DND-41 (cell line): Measurements from ENCODE around the gene PVALEF.

Experiments
- CTCF ChIP-seq: IDR thresholded peaks from 2 replicates; pipeline ENCODE4 v1.5.1; 2012; ENCODE audit warnings: borderline replicate concordance, low read length, moderate library complexity, mild to moderate bottlenecking; ENCODE audit not compliant: poor library complexity, severe bottlenecking; ENCODE audit errors: extremely low read depth
- EZH2 ChIP-seq: IDR thresholded peaks from 3 replicates; pipeline ENCODE4 v1.6.1; 2012; ENCODE audit warnings: borderline replicate concordance, low read depth, mild to moderate bottlenecking, moderate library complexity, low read length, inconsistent platforms; ENCODE audit not compliant: severe bottlenecking

DNA sequence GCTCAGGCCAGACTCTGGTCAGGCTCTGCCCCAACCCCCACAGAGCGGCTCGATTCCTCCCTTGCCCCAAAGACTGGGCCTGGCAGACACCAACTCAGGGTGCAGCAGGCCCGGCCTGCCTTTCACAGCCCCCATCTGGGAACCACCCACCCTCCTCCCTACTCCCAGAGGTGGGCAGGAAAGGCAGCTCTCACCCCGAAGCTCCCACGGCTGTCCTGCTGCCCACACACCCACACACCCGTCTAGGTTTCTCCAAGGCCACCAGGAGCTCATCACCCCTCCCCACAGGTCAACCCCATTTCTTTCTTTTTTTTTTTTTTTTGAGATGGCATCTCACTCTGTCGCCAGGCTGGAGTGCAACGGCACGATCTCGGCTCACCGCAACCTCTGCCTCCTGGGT, 53.7 kb downstream of the PVALEF start:
- TF ChIP-seq CTCF (no peak), EZH2 (no peak)
